Esophagus mucosa (tissue), 1 donor: ENCODE measurements around the gene VPS16. TPM values are rescaled to one million over a fixed set of nuclear protein-coding genes. Genes with fewer than 3 reads are reported as not detected.
"Not testable (repeated sequence)": the region's sequence is repeated elsewhere in the genome, so short reads cannot be mapped to it uniquely, and the experiment has no call there.

Experiments
- ATAC-seq: fragments of 200-7000 bp; cut with Tn5 transposase; one replicate; pipeline ENCODE4 v1.9.1; 2020
- total RNA-seq: library from RNA; stranded (reverse); gene quantifications from one replicate; pipeline ENCODE4 v1.2.4, GENCODE V29; 2023
- donor health status: DM: yes; HTN: yes; CAD: no.

The VPS16 gene
- total RNA-seq, 1 donor from 2014 or later: 23.8 TPM

GRCh38 chr20:2807019-2807418 is 33.5 kb upstream of the VPS16 start:
- ATAC-seq: no peak

- ATAC-seq: not testable (repeated sequence)
Measured at GRCh38 chr20:2807929-2808328, 32.6 kb upstream of the VPS16 start.

DNA sequence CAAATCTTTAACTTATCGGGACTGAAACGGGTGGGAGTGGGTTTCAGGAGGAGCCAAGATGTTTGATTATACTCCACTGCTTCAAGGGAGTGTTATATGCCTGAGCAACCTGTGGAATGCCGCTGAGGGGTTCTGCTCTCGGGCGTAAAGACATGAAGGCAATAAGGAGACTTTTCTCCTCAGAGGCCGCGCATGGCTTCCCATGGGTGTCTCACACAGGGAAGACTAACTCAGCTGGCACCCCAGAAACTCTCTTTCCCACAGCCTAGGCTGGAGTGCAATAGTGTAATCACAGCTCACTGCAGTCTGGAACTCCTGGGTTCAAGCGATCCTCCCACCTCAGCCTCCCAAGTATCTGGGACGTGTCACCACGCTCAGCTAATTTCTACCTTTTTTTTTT is 30.9 kb upstream of the VPS16 start:
- no peak for ATAC-seq

DNA sequence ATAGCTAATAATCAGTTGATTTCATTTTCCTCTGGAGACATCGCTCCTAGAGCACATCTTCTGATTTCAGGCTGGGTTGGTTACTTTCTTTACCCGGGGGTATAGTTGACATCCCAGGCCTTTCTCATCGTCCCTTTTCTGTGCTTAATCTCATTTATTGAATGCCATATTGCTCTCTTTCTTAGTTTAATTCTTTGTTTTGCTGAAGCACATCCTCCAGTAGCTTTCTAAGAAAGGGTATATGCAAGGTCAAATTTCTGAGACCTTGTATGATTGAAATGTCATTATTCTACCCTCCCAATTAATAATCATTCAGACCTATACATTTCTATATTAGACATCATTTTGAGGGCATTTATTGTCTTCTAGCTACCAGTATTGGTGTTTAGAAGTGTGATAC is 28.4 kb upstream of the VPS16 start:
- ATAC-seq: no peak

DNA sequence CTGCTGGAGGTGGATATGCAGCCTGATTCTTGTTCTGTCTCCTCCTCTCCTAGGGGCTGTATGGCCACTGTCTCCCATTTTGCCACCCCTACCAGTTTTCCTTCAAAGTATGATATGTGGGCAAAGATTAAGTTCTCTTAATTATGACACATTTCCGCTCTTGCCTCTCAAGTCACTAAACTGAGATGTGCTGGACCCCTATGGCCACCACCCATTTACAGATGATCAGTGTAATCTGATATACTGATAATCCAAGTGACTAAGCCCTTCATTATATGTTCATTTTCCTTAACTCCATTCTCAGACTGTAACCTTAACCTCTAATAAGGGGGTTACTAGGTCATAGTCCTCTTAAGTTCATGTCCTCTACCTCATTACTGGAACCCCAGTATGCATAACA is 26.5 kb upstream of the VPS16 start:
- ATAC-seq: no peak

DNA sequence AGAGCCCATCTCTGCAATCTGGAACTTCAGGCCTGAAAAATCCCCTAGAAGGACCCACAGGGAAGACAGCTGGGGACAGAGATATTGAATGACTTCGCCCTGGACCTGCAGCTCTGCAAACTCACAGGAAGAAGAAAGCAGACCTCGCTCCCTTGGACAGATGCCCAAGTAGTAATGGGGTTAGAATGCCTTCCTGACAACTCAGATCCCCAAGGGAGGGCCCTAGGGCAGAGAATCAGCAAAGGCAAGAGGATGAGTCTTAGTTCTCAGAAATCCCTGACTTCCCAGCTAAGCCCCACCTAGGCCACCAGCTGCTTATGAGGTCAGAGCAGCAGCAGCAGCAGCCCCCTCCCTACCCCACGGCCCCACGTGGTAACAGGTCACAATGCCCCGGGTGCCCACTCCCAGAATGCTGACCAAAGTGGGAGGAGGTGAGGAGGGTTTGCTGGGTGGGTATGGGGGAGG is 25.9 kb upstream of the VPS16 start, which contains the start of gene C20orf141:
Gene C20orf141, plus strand, starts transcription at position 401 of the 465 bp plus-strand sequence. CDS start 198 bp downstream, outside the sequence.
- peak; percentile 55 for ATAC-seq

DNA sequence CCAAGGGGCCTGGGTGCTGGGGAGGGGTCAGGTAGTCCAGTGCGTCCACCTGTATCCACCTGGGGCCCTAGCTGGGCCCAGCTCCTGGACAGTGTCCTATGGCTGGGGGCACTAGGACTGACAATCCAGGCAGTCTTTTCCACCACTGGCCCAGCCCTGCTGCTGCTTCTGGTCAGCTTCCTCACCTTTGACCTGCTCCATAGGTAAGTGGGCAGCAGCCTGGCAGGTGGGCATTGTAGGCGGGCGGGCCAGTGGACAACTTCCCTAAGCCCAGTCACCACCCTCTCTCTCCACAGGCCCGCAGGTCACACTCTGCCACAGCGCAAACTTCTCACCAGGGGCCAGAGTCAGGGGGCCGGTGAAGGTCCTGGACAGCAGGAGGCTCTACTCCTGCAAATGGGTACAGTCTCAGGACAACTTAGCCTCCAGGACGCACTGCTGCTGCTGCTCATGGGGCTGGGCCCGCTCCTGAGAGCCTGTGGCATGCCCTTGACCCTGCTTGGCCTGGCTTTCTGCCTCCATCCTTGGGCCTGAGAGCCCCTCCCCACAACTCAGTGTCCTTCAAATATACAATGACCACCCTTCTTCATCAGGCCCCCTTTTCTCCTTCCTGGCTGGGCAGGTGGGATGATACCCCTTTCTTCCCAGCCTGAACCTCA is 25.2 kb upstream of the VPS16 start:
- peak; percentile 21 for ATAC-seq

GRCh38 chr20:2816030-2816582 is 24.4 kb upstream of the VPS16 start, which contains the start of gene TMEM239:
Gene TMEM239 (plus strand): TSS chr20:2816364. CDS start chr20:2816555, 191 bp downstream.
- no peak for ATAC-seq

DNA sequence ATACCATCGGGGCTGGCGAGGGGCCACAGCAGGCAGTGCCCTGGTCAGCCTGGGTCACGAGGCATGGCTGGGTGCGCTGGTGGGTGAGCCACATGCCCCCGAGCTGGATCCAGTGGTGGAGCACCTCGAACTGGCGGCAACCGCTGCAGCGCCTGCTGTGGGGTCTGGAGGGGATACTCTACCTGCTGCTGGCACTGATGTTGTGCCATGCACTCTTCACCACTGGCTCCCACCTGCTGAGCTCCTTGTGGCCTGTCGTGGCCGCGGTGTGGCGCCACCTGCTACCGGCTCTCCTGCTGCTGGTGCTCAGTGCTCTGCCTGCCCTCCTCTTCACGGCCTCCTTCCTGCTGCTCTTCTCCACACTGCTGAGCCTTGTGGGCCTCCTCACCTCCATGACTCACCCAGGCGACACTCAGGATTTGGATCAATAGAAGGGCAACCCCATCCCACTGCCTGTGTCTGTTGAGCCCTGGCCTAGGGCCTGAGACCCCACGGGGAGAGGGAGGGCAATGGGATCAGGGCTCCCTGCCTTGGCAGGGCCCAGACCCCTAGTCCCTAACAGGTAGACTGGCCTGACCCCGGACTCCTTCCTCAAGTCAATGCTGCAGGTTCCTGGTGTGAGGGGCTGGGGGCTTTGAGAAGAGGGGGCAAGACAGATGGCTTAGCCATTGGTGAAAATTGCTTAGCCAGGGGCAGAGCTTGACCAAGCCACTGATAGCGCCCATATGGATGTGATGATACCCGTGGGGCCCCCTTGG is 23.8 kb upstream of the VPS16 start:
- ATAC-seq: no peak

- ATAC-seq: no peak
Measured at GRCh38 chr20:2817341-2817726, 23.2 kb upstream of the VPS16 start.

- ATAC-seq: no peak
Measured at GRCh38 chr20:2817891-2818595, 22.5 kb upstream of the VPS16 start.

DNA sequence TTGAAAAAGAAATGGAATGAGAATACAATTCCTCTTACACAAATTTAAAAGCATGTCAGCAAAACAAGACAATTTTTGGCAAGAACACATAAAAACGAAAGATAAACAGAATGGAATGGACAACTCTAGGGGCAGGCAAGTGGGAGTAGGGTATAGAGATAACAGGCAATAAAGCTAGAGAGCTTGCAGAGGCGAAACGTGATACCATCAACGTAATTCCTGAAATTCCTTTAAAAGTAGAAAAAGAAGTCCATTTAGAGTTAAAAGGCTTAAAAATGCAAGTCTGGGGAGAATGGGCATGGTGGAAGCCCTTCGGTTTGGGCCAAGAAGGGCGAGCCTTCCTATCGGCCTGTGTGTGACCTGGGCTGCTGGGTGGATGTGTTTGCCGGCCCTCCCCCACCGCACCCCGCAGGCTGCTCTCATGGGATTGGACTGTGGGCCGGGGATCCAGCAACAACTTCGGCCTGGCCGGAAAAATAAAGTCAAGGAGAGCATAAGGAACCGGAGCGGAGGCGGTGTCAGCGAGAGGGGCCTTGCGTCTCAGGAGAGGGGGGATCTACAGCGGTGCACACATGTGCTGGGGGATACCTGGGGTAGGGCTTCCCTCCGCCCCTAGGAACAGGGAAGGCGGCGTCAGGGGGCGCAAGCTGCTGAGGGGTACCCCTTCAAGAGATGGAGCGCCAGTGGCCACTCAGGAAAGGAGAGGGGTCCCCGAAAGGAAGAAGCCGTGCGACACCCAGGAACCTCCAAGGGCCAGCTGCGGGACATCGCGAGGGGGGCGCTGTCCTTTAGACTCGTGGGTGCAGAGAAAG is 20.3 kb upstream of the VPS16 start:
- ATAC-seq: no peak

- ATAC-seq: peak; percentile 29
Measured at GRCh38 chr20:2820896-2821869, 19.4 kb upstream of the VPS16 start.

DNA sequence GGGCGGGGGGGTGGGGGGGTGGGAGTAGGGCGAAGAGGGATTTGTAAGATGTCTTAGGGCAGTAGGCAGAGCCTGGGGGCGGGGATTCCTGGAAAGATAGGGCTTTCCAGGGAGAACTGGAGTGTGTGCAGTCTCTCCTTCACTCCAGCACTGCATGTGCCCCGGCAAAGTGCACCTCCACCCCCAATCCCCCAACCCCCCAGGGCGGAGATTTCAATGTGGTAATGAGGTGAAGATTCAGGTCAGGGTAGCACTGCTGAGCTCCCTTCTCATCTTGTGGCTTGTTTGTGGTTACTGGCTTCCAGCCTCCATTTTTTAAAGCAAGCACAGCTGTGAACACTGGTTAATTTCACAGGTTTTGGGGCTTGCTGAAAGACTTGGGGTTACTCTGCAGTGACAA is 18.5 kb upstream of the VPS16 start:
- ATAC-seq: no peak

DNA sequence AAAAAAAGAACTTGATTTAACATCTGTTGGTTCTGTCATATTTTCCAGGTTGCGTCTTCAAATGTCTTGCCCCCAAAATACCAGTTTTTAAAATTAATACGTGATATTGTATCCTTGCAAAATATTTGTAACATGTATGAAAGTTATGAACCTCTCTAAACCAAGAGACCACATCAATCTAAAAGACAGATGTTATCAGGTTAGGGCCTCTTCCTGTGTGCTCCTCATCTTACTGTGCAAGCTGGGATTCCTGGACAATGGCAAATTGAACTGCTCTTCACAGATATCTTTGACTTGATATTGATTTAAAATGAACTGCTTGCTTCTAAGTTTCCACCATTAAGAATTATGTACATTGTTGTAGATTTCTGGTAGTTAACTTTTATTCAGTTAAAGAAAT is 14.8 kb upstream of the VPS16 start:
- no peak for ATAC-seq

- ATAC-seq: no peak
Measured at GRCh38 chr20:2826655-2827054, 13.9 kb upstream of the VPS16 start.

DNA sequence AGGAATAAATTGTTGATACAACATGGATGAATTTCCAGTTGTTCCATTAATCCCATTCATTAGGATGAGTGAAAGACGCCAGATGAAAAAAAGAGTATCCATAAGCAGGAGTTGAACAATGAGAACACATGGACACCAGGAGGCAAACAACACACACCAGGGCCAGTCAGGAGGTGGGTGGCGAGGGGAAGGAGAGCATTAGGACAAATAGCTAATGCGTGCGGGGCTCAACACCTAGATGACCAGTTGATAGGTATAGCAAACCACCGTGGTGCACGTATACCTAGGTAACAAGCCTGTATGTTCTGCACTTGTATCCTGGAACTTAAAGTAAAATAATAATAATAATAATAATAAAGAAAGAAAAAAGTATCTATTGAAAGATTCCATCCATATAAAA is 11.2 kb upstream of the VPS16 start:
- ATAC-seq: no peak

- ATAC-seq: not testable (repeated sequence)
Measured at GRCh38 chr20:2831206-2831605, 9.3 kb upstream of the VPS16 start.

DNA sequence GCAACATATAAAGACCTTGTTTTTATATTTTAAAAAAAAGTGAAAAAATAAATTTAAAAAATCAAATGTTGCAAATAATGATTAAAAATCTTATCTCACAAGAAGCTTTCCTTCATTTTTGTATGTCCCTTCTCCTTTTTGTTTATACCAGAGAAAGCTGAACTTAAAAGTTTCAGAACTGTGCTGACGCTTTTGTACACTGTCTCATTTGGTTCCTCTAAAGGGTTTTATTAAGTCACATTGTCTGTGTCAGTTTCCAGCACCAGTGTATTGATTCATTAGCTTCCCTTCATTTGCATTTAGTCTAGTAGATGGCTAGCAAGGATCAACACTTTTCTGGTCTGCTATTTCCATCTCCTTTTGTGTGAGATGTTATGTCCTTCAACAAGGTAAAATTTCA is 6.8 kb upstream of the VPS16 start:
- ATAC-seq: no peak

DNA sequence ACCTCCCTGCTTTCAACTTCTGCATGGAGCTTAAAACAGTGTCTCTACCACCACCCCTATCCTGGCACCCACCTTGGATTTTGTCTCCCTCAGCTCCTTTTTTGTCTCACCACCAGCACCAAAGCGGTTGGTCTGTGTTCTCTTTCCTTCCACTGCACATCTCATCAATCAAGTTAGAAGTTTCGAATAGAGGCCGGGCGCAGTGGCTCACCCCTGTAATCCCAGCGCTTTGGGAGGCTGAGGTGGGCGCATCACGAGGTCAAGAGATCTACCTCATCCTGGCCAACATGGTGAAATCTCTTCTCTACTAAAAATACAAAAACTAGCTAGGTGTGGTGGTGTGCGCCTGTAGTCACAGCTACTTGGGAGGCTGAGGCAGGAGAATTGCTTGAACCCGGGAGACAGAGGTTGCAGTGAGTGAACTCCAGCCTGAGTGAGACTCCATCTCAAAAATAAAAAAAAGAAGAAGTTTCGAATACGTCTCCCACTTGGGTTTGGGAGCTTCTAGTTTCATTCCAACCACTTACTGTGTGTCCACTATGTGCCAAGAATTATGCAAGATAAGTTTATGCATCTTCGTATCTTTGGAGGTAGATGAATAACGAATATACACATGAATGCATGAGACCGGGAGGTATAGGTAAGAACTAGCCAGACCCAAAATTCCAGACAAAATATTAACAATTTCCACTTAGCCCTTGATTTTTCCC is 6.0 kb upstream of the VPS16 start:
- ATAC-seq: no peak
